Vagina (tissue), 2 donors: ENCODE measurements around the gene RACGAP1. TPM values are rescaled to one million over a fixed set of nuclear protein-coding genes. Genes with fewer than 3 reads are reported as not detected.
A peak's percentile ranks its signal among the peaks of the same experiment; 100 is the strongest.

Source experiments
- DNase-seq, 2 donors: peaks; one replicate each; pipeline ENCODE4 v3.0.0-alpha.2; 2017; ENCODE audit errors: extremely low spot score in 2 of 2
- H3K27ac ChIP-seq: fragments of 200-600 bp; sonication (generic); one replicate; pipeline ENCODE4 v1.5.1; 2019
- H3K27me3 ChIP-seq: fragments of 200-600 bp; sonication (generic); one replicate; pipeline ENCODE4 v1.5.1; 2019
- H3K36me3 ChIP-seq, 2 donors: fragments of 200-600 bp; sonication (generic); one replicate each; pipeline ENCODE4 v1.5.1; 2017 to 2019
- H3K4me1 ChIP-seq: fragments of 200-600 bp; sonication (generic); one replicate; pipeline ENCODE4 v1.5.1; 2019
- H3K4me3 ChIP-seq, 2 donors: fragments of 200-600 bp; sonication (generic); 1 replicate in 1 of 2; 2 replicates in 1 of 2; pipeline ENCODE4 v1.5.1; 2016 to 2019
- H3K9me3 ChIP-seq: fragments of 200-600 bp; sonication (generic); one replicate; pipeline ENCODE4 v1.5.1; 2019
- CTCF ChIP-seq, 3 experiments: fragments of 450-650 bp in 2 of 3; fragments of 200-600 bp in 1 of 3; sonication (generic) in 1 of 3; IDR thresholded peaks; one replicate each; pipeline ENCODE4 v1.5.1; 2017 to 2019; ENCODE audit warnings: antibody characterized with exemption in 3 of 3, mild to moderate bottlenecking in 2 of 3, moderate library complexity in 2 of 3
- POLR2A ChIP-seq, 2 donors: fragments of 450-650 bp; IDR thresholded peaks; one replicate each; pipeline ENCODE4 v1.6.1; 2017; ENCODE audit warnings: antibody characterized with exemption in 2 of 2, mild to moderate bottlenecking in 2 of 2, moderate library complexity in 2 of 2
- POLR2AphosphoS5 ChIP-seq, 2 donors: sonication (generic); formaldehyde crosslinking; IDR thresholded peaks; one replicate each; pipeline ENCODE4 v1.9.0; 2017; ENCODE audit warnings: antibody characterized with exemption in 2 of 2, mild to moderate bottlenecking in 2 of 2, low read depth in 1 of 2; ENCODE audit not compliant: insufficient read depth in 1 of 2
- intact Hi-C: fragments of 100-400 bp; cut with DNase I; formaldehyde crosslinking; loops from one replicate; pipeline ENCODE4 v1.15.1; 2023
- total RNA-seq: library from RNA; depleted of rRNA; stranded (reverse); fragments of >200 nt; gene quantifications from one replicate; pipeline ENCODE4 v1.2.3, GENCODE V29; 2016

The RACGAP1 gene
- total RNA-seq, 1 donor from 2014 or later: 19.2 TPM

- Histone ChIP-seq H3K36me3 (no peaks in the 10 kb centered on the region), H3K27ac (peak overlapping the region; percentile 5), H3K9me3 (no peaks in the 10 kb centered on the region), H3K4me1 (peaks cover 6% of the 10 kb centered on the region), H3K27me3 (no peaks in the 10 kb centered on the region), H3K4me3 (no peak overlapping the region)
- peak in 1 of 2 donors; percentile 84 for DNase-seq
- TF ChIP-seq POLR2A (IDR thresholded peaks at IDR 0.05) (no peak), CTCF (IDR thresholded peaks at IDR 0.05) (no peak), POLR2AphosphoS5 (IDR thresholded peaks at IDR 0.05; ENCODE audit: insufficient read depth in 1 of 2, low read depth in 1 of 2) (no peak)
- intact Hi-C loops: loop anchor here (10.0 kb wide), 1 partner anchor 80 kb away; the partner anchor contains the start of gene ASIC1
Observed at GRCh38 chr12:49974677-49975317, 50.5 kb downstream of the RACGAP1 start.

- peak in 2 of 3 experiments; percentile 23 to 41 for TF ChIP-seq CTCF (IDR thresholded peaks at IDR 0.05)
- TF ChIP-seq POLR2AphosphoS5 (IDR thresholded peaks at IDR 0.05; ENCODE audit: insufficient read depth in 1 of 2, low read depth in 1 of 2): peak in 1 of 2 donors; percentile 13
- no peak for TF ChIP-seq POLR2A (IDR thresholded peaks at IDR 0.05)
- Histone ChIP-seq H3K27me3 (no peaks in the 10 kb centered on the region), H3K27ac (no peak overlapping the region), H3K36me3 (no peaks in the 10 kb centered on the region), H3K4me1 (peaks cover 6% of the 10 kb centered on the region), H3K9me3 (no peaks in the 10 kb centered on the region), H3K4me3 (no peak overlapping the region)
- peak in 1 of 2 donors; percentile 88 for DNase-seq
- intact Hi-C loops: loop anchor here (10.0 kb wide), 1 partner anchor 81 kb away; the partner anchor contains the start of gene ASIC1
Observed at GRCh38 chr12:49974231-49974675, 51.0 kb downstream of the RACGAP1 start.

- DNase-seq: no peak
- Histone ChIP-seq H3K27ac (no peak overlapping the region), H3K27me3 (no peaks in the 10 kb centered on the region), H3K4me3 (no peak overlapping the region), H3K4me1 (peaks cover 6% of the 10 kb centered on the region), H3K9me3 (no peaks in the 10 kb centered on the region), H3K36me3 (no peaks in the 10 kb centered on the region)
- intact Hi-C loops: loop anchor here (10.0 kb wide), 1 partner anchor 81 kb away; the partner anchor contains the start of gene ASIC1
- TF ChIP-seq POLR2A (IDR thresholded peaks at IDR 0.05): no peak
- no peak for TF ChIP-seq CTCF (IDR thresholded peaks at IDR 0.05)
- TF ChIP-seq POLR2AphosphoS5 (IDR thresholded peaks at IDR 0.05; ENCODE audit: insufficient read depth in 1 of 2, low read depth in 1 of 2): no peak
Observed at GRCh38 chr12:49973361-49973830, 51.9 kb downstream of the RACGAP1 start.

GRCh38 chr12:49972641-49973360 is 52.5 kb downstream of the RACGAP1 start, which contains the start of gene AQP6:
Gene AQP6, plus strand, starts transcription at chr12:49972947. Its CDS starts 227 bp downstream, at chr12:49973174.
- Histone ChIP-seq H3K9me3 (no peaks in the 10 kb centered on the region), H3K4me1 (peaks cover 7% of the 10 kb centered on the region), H3K27me3 (no peaks in the 10 kb centered on the region), H3K4me3 (no peak within 1 kb of the TSS), H3K27ac (no peak within 1 kb of the TSS), H3K36me3 (no peaks in the 10 kb centered on the region)
- intact Hi-C loops: loop anchor here (10.0 kb wide), 1 partner anchor 82 kb away; the partner anchor contains the start of gene ASIC1
- no peak for TF ChIP-seq CTCF (IDR thresholded peaks at IDR 0.05)
- no peak for DNase-seq
